Measurements from ENCODE around the gene COPZ2.

Gene COPZ2

DNA sequence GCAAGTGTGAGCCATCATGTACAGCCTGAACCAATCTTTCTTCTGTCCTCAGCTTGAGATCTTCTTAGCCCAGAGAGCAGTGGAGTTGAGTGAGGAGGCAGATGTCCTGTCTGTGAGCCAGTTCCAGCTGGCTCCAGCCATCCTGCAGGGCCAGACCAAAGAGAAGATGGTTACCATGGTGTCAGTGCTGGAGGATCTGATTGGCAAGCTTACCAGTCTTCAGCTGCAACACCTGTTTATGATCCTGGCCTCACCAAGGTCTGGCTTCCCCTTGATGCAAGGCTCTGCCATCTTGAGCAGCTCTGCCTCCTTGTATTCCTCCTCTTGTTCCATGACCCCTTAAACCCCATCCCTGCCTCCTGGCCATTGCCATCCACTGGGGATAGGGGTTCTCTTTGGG is 57.1 kb downstream of the COPZ2 start:
- no peak for DNase-seq (ENCODE audit: low read depth in 2 of 2)
- no peak overlapping the region for H3K4me3 ChIP-seq (replicated peaks in 1 of 2; ENCODE audit: low read depth in 2 of 2, low read length in 2 of 2)
- TF ChIP-seq, protein P1, sequence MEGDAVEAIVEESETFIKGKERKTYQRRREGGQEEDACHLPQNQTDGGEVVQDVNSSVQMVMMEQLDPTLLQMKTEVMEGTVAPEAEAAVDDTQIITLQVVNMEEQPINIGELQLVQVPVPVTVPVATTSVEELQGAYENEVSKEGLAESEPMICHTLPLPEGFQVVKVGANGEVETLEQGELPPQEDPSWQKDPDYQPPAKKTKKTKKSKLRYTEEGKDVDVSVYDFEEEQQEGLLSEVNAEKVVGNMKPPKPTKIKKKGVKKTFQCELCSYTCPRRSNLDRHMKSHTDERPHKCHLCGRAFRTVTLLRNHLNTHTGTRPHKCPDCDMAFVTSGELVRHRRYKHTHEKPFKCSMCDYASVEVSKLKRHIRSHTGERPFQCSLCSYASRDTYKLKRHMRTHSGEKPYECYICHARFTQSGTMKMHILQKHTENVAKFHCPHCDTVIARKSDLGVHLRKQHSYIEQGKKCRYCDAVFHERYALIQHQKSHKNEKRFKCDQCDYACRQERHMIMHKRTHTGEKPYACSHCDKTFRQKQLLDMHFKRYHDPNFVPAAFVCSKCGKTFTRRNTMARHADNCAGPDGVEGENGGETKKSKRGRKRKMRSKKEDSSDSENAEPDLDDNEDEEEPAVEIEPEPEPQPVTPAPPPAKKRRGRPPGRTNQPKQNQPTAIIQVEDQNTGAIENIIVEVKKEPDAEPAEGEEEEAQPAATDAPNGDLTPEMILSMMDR (IDR thresholded peaks at IDR 0.05; ENCODE audit: low read depth, low read length), result no peak

DNA sequence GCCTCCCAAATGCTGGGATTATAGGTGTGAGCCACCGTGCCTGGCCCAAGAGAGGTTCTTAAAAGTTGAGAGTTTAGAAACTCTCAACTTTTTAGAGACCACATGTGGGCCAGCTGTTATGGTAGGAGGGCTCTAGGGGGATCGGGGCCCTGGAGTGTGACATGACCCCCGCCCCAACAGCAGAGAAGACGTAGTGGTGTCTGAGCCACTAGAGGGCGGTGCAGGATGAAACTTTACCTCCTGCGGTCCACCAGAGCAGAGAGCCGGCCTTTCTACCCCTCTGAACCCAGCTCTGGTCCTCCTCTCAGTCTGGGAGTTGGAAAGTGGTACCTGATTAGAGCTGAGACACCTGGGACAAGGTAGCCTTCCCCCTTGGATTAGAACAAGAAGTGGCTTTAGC is 59.3 kb downstream of the COPZ2 start:
- H3K4me3 ChIP-seq (replicated peaks in 1 of 2; ENCODE audit: low read depth in 2 of 2, low read length in 2 of 2), result no peak overlapping the region
- TF ChIP-seq, protein P1 (IDR thresholded peaks at IDR 0.05; ENCODE audit: low read depth, low read length), result peak; percentile 72
- DNase-seq (ENCODE audit: low read depth in 2 of 2), result peak; percentile 69 to 75

All from cardiac fibroblast (primary cell).